IMR-90 (cell line): ENCODE results near the gene HBZ. TPM values are rescaled to one million over a fixed set of nuclear protein-coding genes. Genes with fewer than 3 reads are reported as not detected.

ENCODE experiments used
- ATAC-seq: fragments of 200-7000 bp; cut with Tn5 transposase; 2 replicates; pipeline ENCODE4 v1.9.1; 2020; ENCODE audit warnings: low read depth, mild to moderate bottlenecking, moderate library complexity
- BruUV-seq: library from RNA; stranded (reverse); fragments of 400-500 nt; replicated peaks from 2 replicates; lab custom pipeline; 2021; lab: Mats Ljungman, UMichigan
- CTCF ChIA-PET: fragments of 300-600 bp; formaldehyde crosslinking; extraction: SDS; loops from one replicate; lab custom pipeline; 2021; ENCODE audit warnings: antibody characterized with exemption; lab: Yijun Ruan, JAX
- POLR2A ChIA-PET: fragments of 300-600 bp; sonication (Branson Sonifier 250); formaldehyde crosslinking; loops from one replicate; lab custom pipeline; 2022; ENCODE audit warnings: antibody characterized with exemption; ENCODE audit not compliant: unreplicated experiment; lab: Charles Lee
- DNase-seq: peaks from one replicate; pipeline ENCODE4 v3.0.0; 2013
- H2AFZ ChIP-seq: replicated peaks from 2 replicates; pipeline ENCODE3; 2013; ENCODE audit warnings: low read length, mild to moderate bottlenecking; ENCODE audit not compliant: poor library complexity
- H2AK5ac ChIP-seq: 2 replicates; pipeline ENCODE4 v1.6.1; 2013; ENCODE audit warnings: low read depth, low read length, inconsistent platforms
- H2AK9ac ChIP-seq: replicated peaks from 2 replicates; pipeline ENCODE3; 2013; ENCODE audit warnings: mild to moderate bottlenecking, low read depth, low read length, moderate library complexity; ENCODE audit not compliant: poor library complexity
- H2BK120ac ChIP-seq: 2 replicates; pipeline ENCODE4 v1.6.1; 2013; ENCODE audit warnings: low read depth, low read length, inconsistent platforms
- H2BK15ac ChIP-seq: 3 replicates; pipeline ENCODE4 v1.6.1; 2013; ENCODE audit warnings: low read depth, low read length, inconsistent platforms
- H2BK20ac ChIP-seq: 2 replicates; pipeline ENCODE4 v1.6.1; 2013; ENCODE audit warnings: low read depth, mild to moderate bottlenecking, inconsistent platforms, low read length, moderate library complexity
- H2BK5ac ChIP-seq: 2 replicates; pipeline ENCODE4 v1.6.1; 2013; ENCODE audit warnings: mild to moderate bottlenecking, low read depth, low read length, inconsistent platforms; ENCODE audit not compliant: poor library complexity, severe bottlenecking
- H3K14ac ChIP-seq: replicated peaks from 2 replicates; pipeline ENCODE4 v1.6.1; 2013; ENCODE audit warnings: low read depth, low read length, inconsistent platforms
- H3K18ac ChIP-seq: 2 replicates; pipeline ENCODE4 v1.6.1; 2013; ENCODE audit warnings: low read depth, low read length, control low read depth
- H3K23ac ChIP-seq: 2 replicates; pipeline ENCODE4 v1.6.1; 2013; ENCODE audit warnings: low read depth, low read length, inconsistent platforms
- H3K27ac ChIP-seq: 2 replicates; pipeline ENCODE4 v1.5.1; 2013; ENCODE audit warnings: mild to moderate bottlenecking, control low read depth, low read length; ENCODE audit not compliant: insufficient read depth
- H3K27me3 ChIP-seq: 2 replicates; pipeline ENCODE4 v1.6.1; 2013; ENCODE audit warnings: low read length; ENCODE audit not compliant: control insufficient read depth, insufficient read depth
- H3K36me3 ChIP-seq: 2 replicates; pipeline ENCODE4 v1.6.1; 2013; ENCODE audit warnings: low read length, mixed read lengths; ENCODE audit not compliant: control insufficient read depth, insufficient read depth
- H3K4ac ChIP-seq: 2 replicates; pipeline ENCODE4 v1.6.1; 2013; ENCODE audit warnings: low read depth, low read length, inconsistent platforms
- H3K4me1 ChIP-seq: 2 replicates; pipeline ENCODE4 v1.6.1; 2013; ENCODE audit warnings: low read length, mixed read lengths; ENCODE audit not compliant: control insufficient read depth, insufficient read depth
- H3K4me2 ChIP-seq: 2 replicates; pipeline ENCODE4 v1.6.1; 2013; ENCODE audit warnings: low read depth, mild to moderate bottlenecking, control low read depth, low read length, moderate library complexity
- H3K4me3 ChIP-seq: 2 replicates; pipeline ENCODE4 v1.5.1; 2013; ENCODE audit warnings: low read depth, mild to moderate bottlenecking, control low read depth, low read length, moderate library complexity; ENCODE audit not compliant: insufficient read depth
- H3K56ac ChIP-seq: 2 replicates; pipeline ENCODE4 v1.6.1; 2013; ENCODE audit warnings: low read length, inconsistent platforms; ENCODE audit not compliant: insufficient read depth; ENCODE audit errors: extremely low read depth
- H3K79me1 ChIP-seq, 2 experiments: 2 replicates each; pipeline ENCODE4 v1.6.1; 2013; ENCODE audit warnings: low read length in 2 of 2, inconsistent platforms in 1 of 2, low read depth in 1 of 2
- H3K9ac ChIP-seq: 2 replicates; pipeline ENCODE4 v1.6.1; 2013; ENCODE audit warnings: low read depth, low read length, control low read depth
- H3K9me1 ChIP-seq: 2 replicates; pipeline ENCODE4 v1.6.1; 2013; ENCODE audit warnings: low read length, inconsistent platforms; ENCODE audit not compliant: insufficient read depth
- H3K9me3 ChIP-seq: 2 replicates; pipeline ENCODE4 v1.6.1; 2013; ENCODE audit warnings: low read length; ENCODE audit not compliant: control insufficient read depth, insufficient read depth
- H4K20me1 ChIP-seq: 2 replicates; pipeline ENCODE4 v1.6.1; 2013; ENCODE audit warnings: low read length, inconsistent platforms; ENCODE audit not compliant: insufficient read depth
- H4K5ac ChIP-seq: 2 replicates; pipeline ENCODE4 v1.6.1; 2013; ENCODE audit warnings: mild to moderate bottlenecking, low read depth, low read length, control low read depth
- H4K8ac ChIP-seq, 2 experiments: 2 replicates each; pipeline ENCODE4 v1.6.1; 2013; ENCODE audit warnings: low read depth in 2 of 2, low read length in 2 of 2, control low read depth in 1 of 2, inconsistent platforms in 1 of 2
- H4K91ac ChIP-seq: 2 replicates; pipeline ENCODE4 v1.6.1; 2013; ENCODE audit warnings: low read depth, low read length, inconsistent platforms; ENCODE audit not compliant: insufficient read depth
- BHLHE40 ChIP-seq: fragments of 150-350 bp; IDR thresholded peaks from 2 replicates; pipeline ENCODE4 v1.6.1; 2016; ENCODE audit warnings: mild to moderate bottlenecking, low read depth, low read length
- CEBPB ChIP-seq: IDR thresholded peaks from 2 replicates; pipeline ENCODE4 v1.6.1; 2012; ENCODE audit warnings: low read depth, low read length, improper control_type of control experiment
- CHD1 ChIP-seq: IDR thresholded peaks from 2 replicates; pipeline ENCODE4 v1.6.1; 2012; ENCODE audit warnings: low read depth, low read length, improper control_type of control experiment
- FOS ChIP-seq: fragments of 150-350 bp; IDR thresholded peaks from 2 replicates; pipeline ENCODE4 v1.6.1; 2016; ENCODE audit warnings: low read depth, low read length
- MAFK ChIP-seq: IDR thresholded peaks from 2 replicates; pipeline ENCODE4 v1.6.1; 2012; ENCODE audit warnings: low read depth, low read length, improper control_type of control experiment
- MXI1 ChIP-seq: IDR thresholded peaks from 2 replicates; pipeline ENCODE4 v1.6.1; 2012; ENCODE audit warnings: low read depth, mild to moderate bottlenecking, low read length, moderate library complexity, borderline replicate concordance
- SMC3 ChIP-seq: fragments of 150-350 bp; IDR thresholded peaks from 2 replicates; pipeline ENCODE4 v1.6.1; 2016; ENCODE audit warnings: low read depth, mild to moderate bottlenecking, antibody characterized with exemption, low read length, moderate library complexity
- WGBS, 2 experiments: methylation state at CpG; one replicate each; pipeline versions ENCODE4 v1.1.5 to v1.1.7; 2013; ENCODE audit warnings: missing lambda C conversion rate in 2 of 2; ENCODE audit not compliant: insufficient read length in 1 of 2; ENCODE audit errors: extremely low coverage in 2 of 2; 5-methylcytosine and 5-hydroxymethylcytosine counted together
- dilution Hi-C: fragments of 300-500 bp; cut with HindIII; formaldehyde crosslinking; loops from one replicate; pipeline ENCODE4 v1.14.3; 2018; ENCODE audit warnings: low sequenced_read_pairs; ENCODE audit not compliant: unreplicated experiment
- in situ Hi-C: fragments of 300-500 bp; cut with MboI; formaldehyde crosslinking; loops from 3 replicates; pipeline ENCODE4 v1.14.3; 2019; ENCODE audit warnings: low sequenced_read_pairs, inconsistent platforms, mixed read lengths
- intact Hi-C: fragments of 100-400 bp; cut with micrococcal nuclease; formaldehyde crosslinking; loops from 2 replicates; pipeline ENCODE4 v1.10.0; 2022
- polyA plus RNA-seq, 3 experiments: library from polyadenylated mRNA; depleted of rRNA; stranded (reverse); fragments of >200 nt; gene quantifications; 2 replicates each; pipeline ENCODE4 v1.2.3, GENCODE V29; 2012; ENCODE audit warnings: low replicate concordance in 1 of 3
- total RNA-seq: library from RNA; depleted of rRNA; stranded (reverse); fragments of >200 nt; gene quantifications from 2 replicates; pipeline ENCODE4 v1.2.3, GENCODE V29; 2012
- TF ChIP-seq, protein P1 (sequence below): fragments of 150-350 bp; IDR thresholded peaks from 2 replicates; pipeline ENCODE4 v1.6.1; 2016; ENCODE audit warnings: low read depth, mild to moderate bottlenecking, low read length, moderate library complexity, borderline replicate concordance

Gene HBZ
- total and polyA plus RNA-seq, 2 of the 4 experiments (the other 2 are of a cell fraction): not detected

- 100% methylated on average over 1 of the region's 5 CpGs; no CpG with 5 or more reads in 1 of the 2 experiments for WGBS, 2 experiments
- dilution Hi-C loops: no loop called here
- DNase-seq (peak; percentile 78), ATAC-seq (peak; percentile 82)
- Histone ChIP-seq H2AK9ac (no peak overlapping the region), H2BK120ac (no peak overlapping the region), H3K27me3 (no peaks in the 10 kb centered on the region), H3K14ac (no peak overlapping the region), H2BK20ac (no peak overlapping the region), H4K8ac (no peak overlapping the region), H2AFZ (no peak overlapping the region), H2BK5ac (no peak overlapping the region), H3K27ac (no peak overlapping the region), H4K20me1 (peaks cover 9% of the 10 kb centered on the region), H3K9me3 (no peaks in the 10 kb centered on the region), H3K4ac (no peak overlapping the region), H3K4me1 (no peaks in the 10 kb centered on the region), H3K23ac (no peak overlapping the region), H3K9ac (no peak overlapping the region), H4K91ac (no peak overlapping the region), H2AK5ac (no peak overlapping the region), H3K4me3 (no peak overlapping the region), H3K4me2 (no peak overlapping the region), H3K9me1 (no peaks in the 10 kb centered on the region; the same call in 1 of the 2 replicates), H3K18ac (no peak overlapping the region), H3K79me1 (peaks cover 25 to 43% of the 10 kb centered on the region in 2 experiments), H3K36me3 (peaks cover 49% of the 10 kb centered on the region), H4K5ac (no peak overlapping the region), H3K56ac (no peak overlapping the region), H2BK15ac (no peak overlapping the region)
- no TSS peak for BruUV-seq
- ChIA-PET POLR2A (no interaction called here), CTCF (interaction anchor here (0.7 kb wide), 2 partner anchors 9 to 51 kb away, joined by 4 to 5 read pairs; no protein-coding TSS in a partner anchor)
- intact Hi-C loops: no loop called here
- TF ChIP-seq MAFK (no peak), CHD1 (no peak), BHLHE40 (peak; percentile 49), FOS (no peak), MXI1 (no peak), CEBPB (peak; percentile 86), SMC3 (no peak)
- TF ChIP-seq, protein P1, sequence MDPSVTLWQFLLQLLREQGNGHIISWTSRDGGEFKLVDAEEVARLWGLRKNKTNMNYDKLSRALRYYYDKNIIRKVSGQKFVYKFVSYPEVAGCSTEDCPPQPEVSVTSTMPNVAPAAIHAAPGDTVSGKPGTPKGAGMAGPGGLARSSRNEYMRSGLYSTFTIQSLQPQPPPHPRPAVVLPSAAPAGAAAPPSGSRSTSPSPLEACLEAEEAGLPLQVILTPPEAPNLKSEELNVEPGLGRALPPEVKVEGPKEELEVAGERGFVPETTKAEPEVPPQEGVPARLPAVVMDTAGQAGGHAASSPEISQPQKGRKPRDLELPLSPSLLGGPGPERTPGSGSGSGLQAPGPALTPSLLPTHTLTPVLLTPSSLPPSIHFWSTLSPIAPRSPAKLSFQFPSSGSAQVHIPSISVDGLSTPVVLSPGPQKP: no peak
- in situ Hi-C loops: no loop called here
Measured at GRCh38 chr16:200388-200787, 47.9 kb downstream of the HBZ start.
